IPS-20b (cell line): ENCODE results near the gene AIFM1.

ENCODE experiments used
- H3K27ac ChIP-seq: one replicate; pipeline ENCODE4 v1.5.1; 2013; ENCODE audit warnings: low read length
- H3K27me3 ChIP-seq: 2 replicates; pipeline ENCODE4 v1.6.1; 2013; ENCODE audit warnings: mild to moderate bottlenecking, low read length, inconsistent platforms; ENCODE audit not compliant: insufficient read depth
- H3K36me3 ChIP-seq: 2 replicates; pipeline ENCODE4 v1.6.1; 2013; ENCODE audit warnings: low read depth, mild to moderate bottlenecking, inconsistent platforms, low read length, moderate library complexity; ENCODE audit not compliant: insufficient read depth
- H3K4me1 ChIP-seq: 2 replicates; pipeline ENCODE4 v1.6.1; 2013; ENCODE audit warnings: mild to moderate bottlenecking, control low read depth, inconsistent platforms, low read length, moderate library complexity; ENCODE audit not compliant: insufficient read depth
- H3K4me3 ChIP-seq: 2 replicates; pipeline ENCODE4 v1.5.1; 2013; ENCODE audit warnings: mild to moderate bottlenecking, low read length, inconsistent platforms
- H3K9ac ChIP-seq: 2 replicates; pipeline ENCODE4 v1.6.1; 2013; ENCODE audit warnings: low read depth, mild to moderate bottlenecking, inconsistent platforms, low read length, moderate library complexity
- H3K9me3 ChIP-seq: 2 replicates; pipeline ENCODE4 v1.6.1; 2013; ENCODE audit warnings: mild to moderate bottlenecking, low read depth, low read length, inconsistent platforms; ENCODE audit not compliant: insufficient read depth

The AIFM1 gene

DNA sequence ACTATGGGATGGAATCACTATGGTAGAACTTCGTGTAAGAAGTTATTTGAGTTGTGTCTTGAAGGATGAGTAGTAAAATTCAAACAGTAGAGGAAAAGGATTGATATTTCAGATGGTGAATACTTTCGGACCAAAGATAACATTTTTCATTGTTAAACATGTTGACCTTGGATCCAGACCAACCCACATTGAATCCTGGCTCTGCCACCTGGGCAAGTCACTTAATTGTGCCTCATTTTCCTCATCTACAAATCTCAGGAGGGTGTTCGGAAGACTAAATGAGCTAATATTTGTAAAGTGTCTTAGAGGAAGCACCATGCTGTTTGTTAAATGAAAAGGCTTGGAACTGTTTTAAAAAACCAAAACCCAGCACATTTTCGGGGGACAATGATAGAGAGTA, 1.4 kb upstream of the AIFM1 start:
- H3K9me3 ChIP-seq: no peaks in the 10 kb centered on the region
- H3K4me3 ChIP-seq: peak overlapping the region; percentile 74
- no peak overlapping the region for H3K27ac ChIP-seq
- peak overlapping the region; percentile 77; the same call in 1 of the 2 replicates for H3K9ac ChIP-seq
- no peaks in the 10 kb centered on the region for H3K36me3 ChIP-seq
- peaks cover 3% of the 10 kb centered on the region; the same call in 1 of the 2 replicates for H3K4me1 ChIP-seq
- H3K27me3 ChIP-seq: peaks cover 5% of the 10 kb centered on the region

DNA sequence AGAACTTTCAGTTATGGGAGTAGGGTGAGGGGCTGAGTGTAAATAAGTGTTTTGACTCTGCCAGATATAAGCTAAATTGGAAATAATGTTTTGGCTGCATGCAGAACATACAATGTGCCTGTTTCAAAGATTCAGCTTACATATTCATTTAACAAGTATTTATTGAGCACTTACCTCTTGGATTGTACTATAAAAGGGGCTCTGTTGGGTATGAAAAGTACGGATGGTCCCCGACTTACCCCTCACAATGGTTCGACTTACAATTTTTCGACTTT, 799 bp upstream of the AIFM1 start:
- H3K27ac ChIP-seq: no peak overlapping the region
- no peaks in the 10 kb centered on the region for H3K9me3 ChIP-seq
- H3K9ac ChIP-seq: peak overlapping the region; percentile 77; the same call in 1 of the 2 replicates

GRCh38 chrX:130165181-130165702, 399 bp downstream of the AIFM1 start:
- Histone ChIP-seq H3K36me3 (no peaks in the 10 kb centered on the region), H3K27ac (no peak overlapping the region), H3K27me3 (no peaks in the 10 kb centered on the region; the same call in 1 of the 2 replicates), H3K9me3 (no peaks in the 10 kb centered on the region), H3K4me1 (no peaks in the 10 kb centered on the region; the same call in 1 of the 2 replicates), H3K4me3 (peak overlapping the region; percentile 74), H3K9ac (peak overlapping the region; percentile 77; the same call in 1 of the 2 replicates)

More for the DNA sequence above, 799 bp upstream of the AIFM1 start:
- Histone ChIP-seq H3K27me3 (no peaks in the 10 kb centered on the region; the same call in 1 of the 2 replicates), H3K36me3 (no peaks in the 10 kb centered on the region), H3K4me3 (peak overlapping the region; percentile 74), H3K4me1 (peaks cover 3% of the 10 kb centered on the region; the same call in 1 of the 2 replicates)

GRCh38 chrX:130163398-130163797, 2.2 kb downstream of the AIFM1 start:
- Histone ChIP-seq H3K4me3 (no peak overlapping the region), H3K4me1 (no peaks in the 10 kb centered on the region), H3K9ac (no peak overlapping the region), H3K27me3 (no peaks in the 10 kb centered on the region), H3K9me3 (no peaks in the 10 kb centered on the region), H3K27ac (no peak overlapping the region), H3K36me3 (no peaks in the 10 kb centered on the region)

GRCh38 chrX:130162094-130162735, 3.4 kb downstream of the AIFM1 start:
- H3K9me3 ChIP-seq: no peaks in the 10 kb centered on the region
- H3K9ac ChIP-seq: no peak overlapping the region
- no peak overlapping the region for H3K4me3 ChIP-seq
- no peaks in the 10 kb centered on the region for H3K36me3 ChIP-seq
- H3K4me1 ChIP-seq: no peaks in the 10 kb centered on the region
- no peak overlapping the region for H3K27ac ChIP-seq
- no peaks in the 10 kb centered on the region for H3K27me3 ChIP-seq

- Histone ChIP-seq H3K27ac (no peak overlapping the region), H3K36me3 (peaks cover 12% of the 10 kb centered on the region; the same call in 1 of the 2 replicates), H3K4me1 (no peaks in the 10 kb centered on the region), H3K4me3 (no peak overlapping the region), H3K27me3 (no peaks in the 10 kb centered on the region), H3K9ac (no peak overlapping the region), H3K9me3 (no peaks in the 10 kb centered on the region)
These were observed 5.9 kb downstream of the AIFM1 start for GRCh38 chrX:130159776-130160175.

- Histone ChIP-seq H3K4me3 (no peak overlapping the region), H3K27ac (no peak overlapping the region), H3K4me1 (no peaks in the 10 kb centered on the region), H3K9me3 (no peaks in the 10 kb centered on the region), H3K9ac (no peak overlapping the region), H3K36me3 (peaks cover 15% of the 10 kb centered on the region; the same call in 1 of the 2 replicates), H3K27me3 (no peaks in the 10 kb centered on the region)
These were observed 7.3 kb downstream of the AIFM1 start for GRCh38 chrX:130158311-130158710.

GRCh38 chrX:130155564-130155963, 10.1 kb downstream of the AIFM1 start:
- Histone ChIP-seq H3K9ac (no peak overlapping the region), H3K4me3 (no peak overlapping the region), H3K27me3 (no peaks in the 10 kb centered on the region), H3K36me3 (peaks cover 15% of the 10 kb centered on the region; the same call in 1 of the 2 replicates), H3K9me3 (no peaks in the 10 kb centered on the region), H3K4me1 (no peaks in the 10 kb centered on the region), H3K27ac (no peak overlapping the region)

DNA sequence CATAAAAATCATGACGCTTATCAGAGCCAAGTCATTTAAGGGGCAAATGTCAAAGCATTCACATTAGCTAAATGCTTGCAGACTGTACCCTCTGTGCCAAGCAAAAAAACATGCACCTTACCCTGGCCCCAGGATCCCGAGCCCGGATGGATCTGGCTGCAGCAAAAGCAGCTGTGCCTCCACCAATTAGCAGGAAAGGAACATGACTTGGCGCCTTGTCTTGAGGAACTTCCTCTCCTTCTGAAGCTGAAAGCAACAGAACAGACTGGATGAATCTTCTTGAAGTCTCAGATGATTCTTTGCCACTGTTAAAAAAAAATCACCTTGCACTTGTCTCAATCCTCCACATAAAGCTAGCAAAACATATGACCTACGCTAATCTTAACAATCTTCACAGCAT, 18.0 kb downstream of the AIFM1 start:
- no peak overlapping the region for H3K4me3 ChIP-seq
- no peak overlapping the region for H3K27ac ChIP-seq
- H3K9ac ChIP-seq: no peak overlapping the region
- peaks cover 33% of the 10 kb centered on the region for H3K36me3 ChIP-seq
- H3K27me3 ChIP-seq: no peaks in the 10 kb centered on the region
- no peaks in the 10 kb centered on the region for H3K4me1 ChIP-seq
- no peaks in the 10 kb centered on the region for H3K9me3 ChIP-seq

- H3K36me3 ChIP-seq: peaks cover 38% of the 10 kb centered on the region
- H3K4me3 ChIP-seq: no peak overlapping the region
- no peaks in the 10 kb centered on the region for H3K4me1 ChIP-seq
- no peak overlapping the region for H3K27ac ChIP-seq
- H3K27me3 ChIP-seq: peaks cover 4% of the 10 kb centered on the region; the same call in 1 of the 2 replicates
- H3K9me3 ChIP-seq: no peaks in the 10 kb centered on the region
- no peak overlapping the region for H3K9ac ChIP-seq
These were observed 20.5 kb downstream of the AIFM1 start for GRCh38 chrX:130145123-130145522.

DNA sequence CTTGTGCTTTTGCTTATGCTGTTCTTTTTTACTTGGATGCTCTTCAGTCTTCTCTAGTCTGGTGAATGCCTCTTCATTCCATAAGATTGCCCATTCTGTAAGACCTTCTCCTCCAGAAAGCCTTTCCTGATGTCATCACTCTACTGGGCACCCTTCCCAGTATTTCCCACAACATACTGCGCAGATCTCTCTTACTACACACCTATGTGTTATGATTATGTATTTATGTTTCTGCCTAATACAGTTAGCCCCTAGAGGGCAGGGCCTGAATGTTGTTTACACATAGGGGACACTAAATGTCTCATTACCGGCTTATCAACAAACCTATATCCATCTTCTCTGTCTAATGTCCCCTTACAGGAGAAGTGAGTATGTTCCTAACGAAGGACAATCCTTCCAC, 21.1 kb downstream of the AIFM1 start:
- Histone ChIP-seq H3K4me1 (no peaks in the 10 kb centered on the region; the same call in 1 of the 2 replicates), H3K27ac (no peak overlapping the region), H3K4me3 (no peak overlapping the region), H3K36me3 (peaks cover 43% of the 10 kb centered on the region), H3K9me3 (no peaks in the 10 kb centered on the region), H3K27me3 (peaks cover 4% of the 10 kb centered on the region; the same call in 1 of the 2 replicates), H3K9ac (no peak overlapping the region)

GRCh38 chrX:130139474-130140201, 26.0 kb downstream of the AIFM1 start:
- peaks cover 53% of the 10 kb centered on the region; the same call in 1 of the 2 replicates for H3K36me3 ChIP-seq
- no peak overlapping the region for H3K9ac ChIP-seq
- H3K27me3 ChIP-seq: peaks cover 4% of the 10 kb centered on the region; the same call in 1 of the 2 replicates

More at GRCh38 chrX:130139474-130140201, 26.0 kb downstream of the AIFM1 start:
- Histone ChIP-seq H3K27ac (no peak overlapping the region), H3K4me3 (no peak overlapping the region), H3K9me3 (no peaks in the 10 kb centered on the region), H3K4me1 (no peaks in the 10 kb centered on the region; the same call in 1 of the 2 replicates)
